HG02678 (cell line): ENCODE results near the gene MYO5B.
"Not testable (repeated sequence)": the region's sequence is repeated elsewhere in the genome, so short reads cannot be mapped to it uniquely, and the experiment has no call there.

Experiments used
- ATAC-seq: cut with Tn5 transposase; IDR thresholded peaks from one replicate; pipeline ENCODE4 v1.9.1; 2021; ENCODE audit warnings: mild to moderate bottlenecking, moderate library complexity; ENCODE audit not compliant: unreplicated experiment

The MYO5B gene

DNA sequence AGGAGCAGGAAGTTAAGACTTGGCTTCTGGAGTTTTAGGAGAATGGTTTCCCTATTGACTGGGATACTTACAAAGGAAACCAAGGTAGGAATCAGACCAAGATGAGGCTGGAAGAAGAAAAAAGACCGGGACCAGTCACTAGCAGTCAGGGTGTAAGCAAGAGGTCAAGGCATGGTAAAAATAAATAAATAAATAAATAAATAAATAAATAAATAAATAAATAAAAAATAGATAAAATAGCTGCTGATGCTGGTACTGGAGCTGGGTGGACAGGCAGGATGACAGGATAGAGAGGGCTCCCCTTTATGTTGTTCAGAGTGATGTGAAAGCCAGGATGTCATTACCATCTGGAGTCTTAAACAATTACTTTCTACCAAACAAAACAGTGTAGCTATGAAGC is 89.9 kb downstream of the MYO5B start:
- no peak for ATAC-seq

DNA sequence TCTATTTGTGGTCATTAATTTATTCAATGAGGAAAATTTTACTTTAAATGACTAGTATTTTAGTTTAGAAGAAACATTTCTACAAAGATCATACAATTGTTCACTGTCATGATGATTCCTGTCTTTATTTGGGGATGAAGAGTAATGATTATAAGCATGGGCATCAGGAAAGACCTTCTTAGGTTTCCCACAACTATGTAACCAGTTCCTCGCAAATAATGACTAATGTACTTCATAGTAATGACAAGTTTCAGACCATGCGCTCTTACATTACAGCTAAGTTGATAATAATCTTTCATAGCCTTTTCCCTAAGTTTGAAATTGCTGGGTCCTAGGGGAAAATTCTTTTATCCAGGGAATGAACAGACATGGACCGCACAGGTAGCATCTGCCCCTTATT is 90.5 kb downstream of the MYO5B start:
- ATAC-seq = no peak

DNA sequence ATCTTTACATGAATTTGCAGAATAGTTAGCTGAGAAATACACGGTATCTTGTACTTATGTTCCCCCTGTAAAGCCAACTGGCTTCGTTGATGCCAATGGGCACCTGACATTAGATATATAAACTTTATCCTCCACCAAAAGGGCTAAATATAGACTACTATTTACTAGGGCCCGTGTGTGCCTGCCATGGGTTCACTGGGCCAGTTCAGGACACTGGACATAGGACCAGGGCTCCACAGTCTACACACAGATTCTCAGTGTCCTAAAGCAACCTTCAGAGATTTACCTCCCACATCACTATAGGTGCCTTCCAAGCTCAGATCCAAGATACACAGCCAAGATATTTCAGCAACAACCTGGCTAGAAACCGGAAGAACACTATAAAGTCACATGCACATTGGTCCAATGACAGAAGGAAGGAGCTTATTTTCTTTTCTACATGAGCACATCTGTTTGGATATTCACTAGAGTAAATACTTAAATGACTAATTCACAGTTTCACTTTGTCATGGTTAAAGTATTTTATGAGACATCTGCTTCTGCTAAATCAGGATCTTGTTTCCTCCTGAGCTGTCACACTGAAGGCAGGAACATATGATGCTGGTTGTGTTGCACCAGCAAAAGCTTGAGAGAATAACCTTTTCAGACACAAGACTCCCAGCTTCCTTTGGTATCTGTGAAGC is 95.1 kb downstream of the MYO5B start:
- peak; percentile 70 for ATAC-seq

DNA sequence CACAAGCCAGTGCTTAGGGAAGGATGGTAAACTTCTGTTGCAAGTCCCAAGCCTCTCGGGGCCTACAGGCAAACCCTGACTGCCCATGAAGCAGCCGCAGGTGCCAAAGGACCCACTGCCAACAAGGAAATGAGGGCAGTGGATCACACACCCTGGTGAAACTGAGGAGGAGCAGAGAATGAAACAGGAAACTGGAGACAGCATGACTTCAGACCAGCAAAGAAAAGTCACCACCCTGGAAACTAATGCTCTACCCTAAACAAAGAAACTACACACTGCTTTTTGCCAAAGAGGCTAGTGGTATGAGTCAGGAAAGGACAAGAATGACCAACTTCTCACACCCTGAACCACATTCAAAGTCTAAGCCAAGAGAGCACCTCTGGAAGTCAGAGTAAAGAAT is 97.2 kb downstream of the MYO5B start:
- no peak for ATAC-seq

DNA sequence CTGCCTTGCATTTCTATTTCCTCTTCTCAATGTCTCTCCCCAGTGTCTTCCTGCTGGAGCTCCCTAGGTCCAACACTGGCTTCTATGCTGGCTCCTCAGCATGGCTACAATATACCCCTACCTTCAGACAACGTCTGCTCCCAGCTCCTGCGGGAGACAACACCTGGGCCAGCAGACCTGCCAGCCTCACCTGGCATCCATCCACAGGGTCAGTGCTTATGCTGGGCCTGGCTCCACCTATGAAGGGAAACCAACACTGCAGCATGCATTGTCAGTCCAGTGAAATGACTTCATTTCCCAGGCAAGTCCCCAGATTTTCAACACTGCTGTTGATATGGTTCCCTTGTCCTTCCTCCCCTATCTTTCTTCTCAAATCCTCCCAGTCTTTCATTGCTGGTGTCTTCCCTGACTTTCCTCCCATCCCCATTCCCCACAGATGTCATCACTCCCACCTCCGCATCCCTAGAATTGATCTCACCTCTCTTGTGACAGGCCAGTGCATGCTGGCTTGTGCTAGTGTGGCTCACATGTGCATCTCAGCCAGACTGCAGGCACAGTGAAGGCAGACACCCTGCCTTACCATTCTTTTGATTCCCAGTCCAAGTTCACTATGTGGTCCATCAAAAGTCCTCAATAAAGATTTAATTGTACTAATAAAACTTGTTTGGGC is 98.0 kb downstream of the MYO5B start:
- no peak for ATAC-seq

DNA sequence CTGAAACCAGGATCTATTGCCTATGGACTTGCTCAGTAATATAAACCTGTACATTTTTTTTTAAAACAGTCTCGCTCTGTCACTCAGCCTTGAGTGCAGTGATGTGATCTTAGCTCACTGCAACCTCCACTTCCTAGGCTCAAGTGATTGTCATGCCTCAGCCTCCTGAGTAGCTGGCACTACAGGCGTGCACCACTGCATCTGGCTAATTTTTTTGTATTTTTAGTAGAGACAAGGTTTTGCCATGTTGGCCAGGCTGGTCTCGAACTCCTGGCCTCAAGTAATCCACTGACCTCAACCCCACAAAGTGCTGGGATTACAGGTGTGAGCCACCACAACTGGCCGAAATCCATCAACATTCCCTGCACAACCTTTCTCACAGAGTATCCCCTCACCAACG is 100.2 kb downstream of the MYO5B start:
- not testable (repeated sequence) for ATAC-seq

DNA sequence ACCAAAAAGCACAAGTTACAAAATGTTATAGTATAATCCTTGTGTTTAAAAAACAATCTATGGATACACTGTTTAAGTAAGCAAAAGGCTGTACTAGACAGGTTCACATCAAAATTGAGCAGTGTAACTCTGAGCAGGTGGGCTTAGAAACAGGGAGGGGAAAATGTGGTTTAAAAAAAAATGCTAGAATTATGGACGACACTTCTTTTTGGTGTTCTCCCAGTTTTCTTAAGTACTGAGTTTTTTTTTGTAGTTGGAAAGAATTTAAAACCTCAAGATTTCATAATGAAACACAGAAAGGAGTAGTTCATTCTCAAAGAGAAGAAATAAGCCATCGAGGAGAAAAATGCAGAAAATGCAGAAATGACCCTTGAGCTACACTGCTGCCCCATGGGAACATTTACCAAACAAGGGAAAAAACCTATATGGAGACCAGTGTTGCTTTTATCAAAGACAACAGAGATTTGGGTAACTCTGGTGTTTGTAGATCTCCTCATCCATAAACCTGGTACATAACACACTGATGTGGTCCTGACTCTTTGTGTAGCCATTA is 100.7 kb downstream of the MYO5B start:
- ATAC-seq = no peak

DNA sequence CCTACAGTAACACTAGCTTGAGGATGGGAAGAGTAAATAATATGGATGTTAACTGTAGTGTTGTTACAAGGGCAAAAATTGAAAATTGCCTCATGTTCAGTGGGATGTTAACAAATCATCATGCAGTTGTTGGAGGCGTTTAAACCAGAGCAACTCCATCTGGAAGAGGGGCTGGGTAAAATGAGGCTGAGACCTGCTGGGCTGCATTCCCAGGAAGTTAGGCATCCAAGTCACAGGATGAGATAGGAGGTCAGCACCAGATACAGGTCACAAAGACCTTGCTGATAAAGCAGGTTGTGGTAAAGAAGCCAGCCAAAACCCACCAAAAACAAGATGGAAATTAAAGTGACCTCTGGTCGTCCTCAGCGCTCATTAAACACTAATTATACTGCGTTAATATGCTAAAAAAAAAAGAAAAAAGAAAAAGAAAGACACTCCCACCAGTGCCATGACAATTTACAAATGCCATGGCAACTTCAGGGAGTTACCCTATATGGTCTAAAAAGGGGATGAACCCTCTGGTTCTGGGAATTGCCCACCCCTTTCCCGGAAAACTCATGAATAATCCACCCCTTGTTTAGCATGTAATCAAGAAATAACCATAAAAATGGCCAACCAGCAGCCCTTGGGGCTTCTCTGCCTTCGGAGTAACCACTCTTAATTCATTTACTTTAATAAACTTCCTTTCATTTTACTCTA is 101.4 kb downstream of the MYO5B start:
- ATAC-seq = no peak

DNA sequence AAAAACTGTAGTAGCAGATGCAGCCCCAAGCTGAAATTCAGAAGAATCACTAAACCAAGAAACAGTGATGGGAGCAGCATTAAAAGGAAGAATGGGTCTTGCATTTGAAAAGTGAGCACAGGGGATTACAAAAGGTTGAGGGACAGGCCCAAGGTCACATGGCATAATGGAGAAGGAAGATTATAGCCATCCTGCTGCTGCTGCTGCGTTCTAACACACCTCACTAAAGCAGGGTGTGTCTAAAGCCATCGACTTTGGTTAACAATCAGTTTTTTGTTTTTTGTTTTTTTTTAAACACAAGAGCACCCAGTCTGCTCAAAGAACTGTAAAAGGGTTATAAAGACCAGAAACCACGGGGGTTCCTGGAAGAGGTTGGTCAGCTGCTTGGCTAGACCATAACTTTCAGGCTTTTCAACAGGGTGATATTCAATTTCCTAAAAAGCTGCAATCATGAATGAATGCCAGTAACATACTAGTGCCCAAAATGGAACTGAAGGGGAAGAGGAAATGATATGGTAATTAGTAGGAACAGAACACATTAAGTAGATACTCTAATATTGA is 102.6 kb downstream of the MYO5B start:
- no peak for ATAC-seq

DNA sequence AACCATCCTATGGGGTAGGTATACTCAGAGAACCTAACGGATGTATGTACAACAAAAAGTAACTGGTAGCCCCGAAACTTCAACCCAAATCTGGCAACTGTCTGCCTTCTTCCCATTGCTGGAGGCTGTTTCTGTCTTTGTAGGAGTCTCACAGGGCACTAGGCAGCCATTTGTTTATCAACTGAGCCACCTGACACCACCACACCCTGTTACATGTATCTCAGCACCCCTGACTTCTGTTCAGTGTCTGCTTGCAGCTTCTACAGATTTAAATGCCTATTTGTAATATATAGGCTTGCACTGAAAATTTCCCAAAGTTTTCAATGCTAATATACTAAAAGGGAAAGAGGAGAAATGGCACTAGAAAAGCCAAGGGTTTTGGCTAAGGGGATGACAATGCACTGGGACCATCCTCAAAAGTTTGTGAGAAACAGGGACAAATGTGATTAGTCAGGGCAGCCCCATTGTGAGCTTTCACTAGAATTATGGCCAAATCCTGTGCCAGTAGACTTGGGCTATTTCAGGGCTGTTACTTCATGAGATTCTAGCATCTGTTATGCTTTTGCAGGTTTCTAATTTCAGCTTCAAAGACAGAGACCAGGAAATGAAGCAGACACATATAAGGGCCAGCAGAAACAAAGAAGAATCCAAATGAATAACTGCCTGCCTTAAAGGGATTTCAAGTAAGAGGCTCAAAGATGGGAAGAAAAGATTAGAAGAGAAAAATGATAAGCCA is 103.3 kb downstream of the MYO5B start:
- no peak for ATAC-seq

DNA sequence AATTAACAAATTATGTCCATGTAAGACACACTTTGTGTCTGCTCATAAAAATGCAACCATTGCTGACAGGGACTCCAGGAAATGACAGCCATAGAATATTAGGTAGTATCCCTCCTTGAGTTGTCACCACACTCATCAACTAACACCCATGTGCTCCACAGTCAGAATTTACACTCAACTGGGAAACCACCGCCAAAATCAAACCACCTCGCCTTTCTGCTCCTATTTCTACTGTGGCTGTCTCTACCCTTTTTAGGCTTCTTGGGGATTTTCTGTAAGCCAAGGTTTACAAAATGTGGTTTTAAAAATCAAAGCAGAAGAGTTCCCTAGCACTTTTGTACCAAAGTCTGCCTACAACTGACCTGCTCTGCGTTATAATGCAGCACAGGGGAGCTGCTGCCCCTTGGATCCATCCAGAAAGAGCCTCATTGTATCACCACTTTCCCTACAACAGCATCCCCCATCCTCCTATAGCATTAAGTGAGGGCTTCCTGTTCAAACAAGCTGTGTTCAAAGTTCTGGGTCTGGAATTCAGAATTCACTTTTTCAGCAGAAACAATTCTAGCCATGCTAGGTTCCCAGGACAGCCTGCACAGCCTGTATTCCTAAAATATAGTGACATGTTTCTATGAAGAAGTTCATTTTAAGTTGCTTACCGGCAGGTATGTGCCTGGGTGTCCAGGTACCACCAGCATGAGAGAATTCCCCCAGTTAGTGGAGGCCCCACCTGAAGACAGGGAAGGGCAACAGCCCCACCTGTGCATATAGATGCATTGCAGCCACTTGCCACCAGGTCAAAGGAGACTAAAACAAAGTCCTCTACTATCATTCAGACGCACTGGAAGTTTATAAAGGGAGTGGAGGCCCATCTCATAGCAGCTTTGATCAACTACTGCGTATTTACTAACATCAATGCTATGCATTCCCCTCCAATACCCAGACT is 104.3 kb downstream of the MYO5B start:
- ATAC-seq = no peak

DNA sequence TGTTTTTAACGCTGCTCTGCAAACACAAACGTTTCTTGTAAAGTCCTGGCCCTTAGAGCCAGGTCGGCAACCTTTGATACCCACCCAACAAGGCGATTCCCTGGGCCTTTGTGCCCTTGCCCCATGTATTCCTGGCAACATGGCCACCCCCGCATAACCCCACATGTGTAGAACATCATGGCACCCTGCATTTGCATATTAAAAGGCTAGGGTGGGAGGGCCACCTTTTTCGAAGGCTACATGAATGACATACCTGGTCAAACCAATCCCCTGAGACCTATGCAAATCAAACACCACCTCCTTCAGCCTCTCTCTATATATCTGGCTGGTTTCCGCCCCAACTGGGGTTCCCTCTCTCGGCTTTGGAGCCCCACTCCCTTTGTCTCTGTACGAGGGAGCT is 105.2 kb downstream of the MYO5B start:
- ATAC-seq = no peak

DNA sequence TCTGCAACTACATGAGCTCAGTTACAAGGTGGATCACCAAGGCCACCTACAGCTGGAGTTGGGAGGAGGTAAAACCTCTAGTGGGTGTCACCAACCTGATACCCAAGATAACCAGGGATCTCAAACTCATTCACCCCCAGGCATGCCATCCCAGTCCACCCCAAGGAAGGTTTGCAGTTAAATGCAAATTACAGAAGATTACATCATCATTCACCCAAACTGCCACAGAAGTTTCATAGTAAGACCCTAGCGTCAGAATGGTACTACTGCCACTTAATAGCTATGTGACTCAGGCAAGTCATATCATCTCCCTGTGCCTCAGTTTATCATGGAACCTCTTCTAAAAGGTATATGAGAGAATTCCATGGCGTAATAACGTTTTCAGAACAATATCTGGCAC is 111.2 kb downstream of the MYO5B start:
- ATAC-seq = no peak

DNA sequence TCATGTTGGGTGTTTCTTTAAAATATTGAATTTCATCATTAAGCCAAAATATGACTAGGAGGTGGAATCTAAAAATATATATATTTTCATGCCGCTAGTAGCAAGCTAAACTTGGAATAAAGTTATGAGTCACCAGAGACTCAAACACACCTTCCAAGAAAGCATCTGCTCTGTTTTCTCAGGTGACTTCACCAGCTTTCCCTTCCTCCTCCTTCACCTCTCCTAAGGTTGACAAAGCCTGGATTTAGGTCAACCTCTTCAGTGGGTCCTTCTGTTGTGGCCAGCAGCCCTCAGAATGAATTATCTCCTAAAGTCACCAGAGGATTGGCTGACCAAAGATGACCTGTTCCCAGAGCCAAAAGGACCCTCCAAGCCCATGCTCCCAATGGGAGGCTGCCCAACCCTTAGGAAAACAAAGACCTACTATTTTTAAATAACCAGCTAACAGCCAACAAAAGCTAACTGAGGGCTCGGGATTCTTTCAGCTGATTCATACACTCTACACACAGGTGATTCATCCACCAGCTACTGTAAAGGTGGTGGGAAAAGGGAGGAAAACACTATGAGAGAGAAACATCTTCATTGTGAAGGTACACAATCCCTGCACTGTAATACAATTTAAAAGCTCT is 113.9 kb downstream of the MYO5B start:
- no peak for ATAC-seq

DNA sequence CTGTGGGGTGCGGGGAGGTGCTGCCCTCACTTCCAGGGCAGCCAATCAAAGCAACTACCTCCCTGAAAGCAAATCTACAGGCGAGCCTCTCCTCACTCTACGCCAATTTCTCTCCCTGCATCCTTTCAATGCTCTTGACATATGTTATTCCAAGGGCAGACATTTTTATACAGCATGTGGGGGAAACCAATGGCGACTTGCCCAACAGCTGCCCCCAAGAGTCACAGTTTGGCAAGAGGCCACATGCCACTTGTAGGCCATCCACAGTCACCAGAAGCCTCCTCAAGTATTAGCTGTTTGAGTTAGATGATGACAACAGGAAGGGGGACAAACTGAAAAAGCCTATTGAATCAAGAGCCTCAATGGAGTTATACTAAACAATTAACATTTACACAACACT is 114.6 kb downstream of the MYO5B start:
- no peak for ATAC-seq

DNA sequence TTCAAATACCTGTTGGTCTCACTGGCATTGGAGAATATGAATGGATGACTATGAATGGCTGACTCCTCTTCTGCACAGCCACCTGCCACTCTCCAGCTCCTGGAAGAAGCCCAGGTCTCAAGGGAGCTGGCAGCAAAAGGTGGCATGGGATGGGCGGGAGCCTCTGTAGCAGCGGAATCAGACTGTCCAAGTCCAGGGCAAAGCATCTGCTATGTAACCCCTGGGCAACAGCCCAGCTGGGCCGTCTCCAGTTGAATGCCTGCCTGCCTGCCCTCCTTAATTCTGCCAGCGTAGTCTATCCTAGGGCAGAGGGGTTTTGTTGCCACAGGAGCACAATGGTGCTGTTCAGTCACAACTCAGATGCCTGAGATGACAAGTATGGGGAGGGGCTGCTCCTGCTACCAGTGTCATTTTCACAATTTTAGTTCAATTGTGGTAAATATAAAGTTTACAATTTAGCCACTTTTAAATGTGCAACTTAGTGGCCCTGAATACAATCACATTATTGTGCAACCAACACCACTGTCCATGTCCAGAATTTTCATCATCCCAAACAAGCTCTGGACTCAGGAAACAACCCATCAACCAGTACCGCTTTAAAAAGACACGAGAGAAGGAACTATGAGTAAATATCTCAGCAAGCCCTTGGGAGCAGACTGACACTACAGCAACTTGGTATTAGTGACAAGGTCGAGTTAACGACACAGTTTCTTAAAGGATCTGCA is 115.2 kb downstream of the MYO5B start:
- no peak for ATAC-seq

DNA sequence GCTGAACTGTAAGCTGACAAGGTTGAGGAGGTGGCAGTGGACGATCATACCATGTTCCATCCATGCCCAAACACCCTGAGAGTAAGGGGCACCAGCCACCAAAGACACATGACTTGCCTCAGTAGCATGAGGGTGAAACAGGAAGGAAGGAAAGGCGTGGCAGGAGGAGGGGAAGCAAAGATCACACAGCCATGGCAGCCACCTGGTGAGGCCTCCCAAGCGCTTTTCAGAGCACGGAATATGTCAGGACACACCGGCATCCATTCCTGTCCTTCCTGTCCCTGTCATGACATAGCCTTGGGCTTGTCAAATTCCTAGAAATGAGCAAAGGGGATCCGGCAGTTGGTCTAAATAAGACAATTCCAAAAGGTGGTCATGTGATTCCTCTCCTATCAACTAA is 118.7 kb downstream of the MYO5B start:
- no peak for ATAC-seq

DNA sequence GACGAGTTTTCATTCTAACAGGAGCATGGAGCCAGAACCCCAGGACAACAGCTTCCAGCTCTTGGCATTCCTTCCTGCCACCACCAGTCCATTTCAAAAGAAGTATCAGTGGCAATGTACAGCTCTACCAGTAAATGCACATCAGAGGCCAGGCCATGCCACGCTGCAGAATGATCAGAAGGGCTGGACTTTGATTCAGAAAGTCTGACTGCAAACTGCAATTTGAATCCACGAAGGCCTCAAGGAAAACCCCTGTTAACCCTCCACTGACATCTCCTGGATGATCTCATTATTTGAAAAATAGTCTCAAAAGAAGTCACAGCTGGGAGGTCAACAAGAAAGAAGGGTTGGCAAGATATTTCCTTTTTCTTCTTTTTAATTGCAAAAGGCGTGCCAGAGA is 119.2 kb downstream of the MYO5B start:
- no peak for ATAC-seq

DNA sequence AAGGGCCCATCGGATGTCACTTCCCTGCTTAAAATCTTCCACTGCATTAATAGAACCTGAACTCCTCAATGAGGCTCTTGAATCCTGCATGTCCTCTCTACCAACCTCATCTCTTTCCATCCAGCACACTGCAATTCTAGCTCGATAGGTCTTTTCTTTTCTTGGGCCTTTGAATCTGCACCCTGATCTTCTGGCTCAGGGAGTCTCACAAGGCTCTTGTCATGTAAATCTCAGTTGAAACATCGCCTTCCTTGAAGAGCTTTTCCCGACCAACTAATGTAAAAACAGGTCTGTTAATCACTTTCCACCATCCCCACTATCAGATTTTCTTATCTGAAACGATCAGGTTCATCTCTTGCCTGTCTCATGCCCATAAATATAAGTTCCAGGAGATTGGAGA is 120.5 kb downstream of the MYO5B start:
- ATAC-seq = no peak
